Measurements from ENCODE around the gene RNF157. TPM values are rescaled to one million over a fixed set of nuclear protein-coding genes. Genes with fewer than 3 reads are reported as not detected.

The RNF157 gene
- total and polyA plus RNA-seq, 11 donors: 3.6 to 7.4 (median 5.2) TPM

DNA sequence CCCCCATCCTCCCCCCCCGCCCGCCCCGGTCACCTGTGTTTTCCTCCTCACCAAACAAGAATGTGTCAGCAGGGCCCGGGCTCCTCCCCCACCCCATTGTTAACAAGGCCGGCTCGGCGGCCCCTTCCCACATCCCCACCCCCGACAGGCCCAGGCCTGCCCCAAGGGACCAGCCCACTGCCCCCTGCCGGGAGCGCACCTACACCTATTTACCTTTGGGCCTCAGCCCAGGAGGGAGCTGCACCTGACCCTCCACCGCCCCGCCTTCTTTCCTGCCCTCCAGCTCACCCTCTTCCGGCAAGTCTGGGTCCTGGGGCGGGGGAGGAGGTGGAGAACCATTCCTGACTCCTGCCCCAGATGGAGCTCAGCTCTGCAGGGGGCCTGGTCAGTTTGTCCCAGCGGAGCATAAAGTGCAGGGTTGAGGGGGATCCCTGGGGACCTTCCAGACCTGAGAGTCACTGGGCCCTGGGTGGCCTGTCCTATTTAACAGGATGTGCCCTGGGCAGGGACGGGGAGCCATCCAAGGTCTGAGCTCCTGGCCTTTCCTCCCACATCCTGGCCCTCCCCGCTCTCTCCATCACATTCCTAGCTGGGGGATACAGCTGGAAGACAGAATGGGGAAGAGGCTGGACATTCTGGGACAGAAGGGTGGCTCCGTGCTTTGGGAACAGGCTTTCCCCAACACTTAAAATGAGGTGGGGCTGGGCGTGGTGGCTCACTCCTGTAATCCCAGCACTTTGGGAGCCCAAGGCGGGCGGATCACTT lies 107.5 kb downstream of the RNF157 start:
- H3K27ac ChIP-seq: no peak overlapping the region
- intact Hi-C loops (cut with DNase I): no loop called here
- 21 to 32% (median 25%) methylated on average over 15 to 21 of the region's 21 CpGs for WGBS, 4 donors
- peak in 2 of 5 donors; percentile 11 to 55 for DNase-seq
- peaks cover 0 to 15% (median 2%) of the 10 kb centered on the region in 12 donors for H3K4me1 ChIP-seq
- TF ChIP-seq POLR2A (IDR thresholded peaks at IDR 0.05): no peak
- TF ChIP-seq, protein P1, sequence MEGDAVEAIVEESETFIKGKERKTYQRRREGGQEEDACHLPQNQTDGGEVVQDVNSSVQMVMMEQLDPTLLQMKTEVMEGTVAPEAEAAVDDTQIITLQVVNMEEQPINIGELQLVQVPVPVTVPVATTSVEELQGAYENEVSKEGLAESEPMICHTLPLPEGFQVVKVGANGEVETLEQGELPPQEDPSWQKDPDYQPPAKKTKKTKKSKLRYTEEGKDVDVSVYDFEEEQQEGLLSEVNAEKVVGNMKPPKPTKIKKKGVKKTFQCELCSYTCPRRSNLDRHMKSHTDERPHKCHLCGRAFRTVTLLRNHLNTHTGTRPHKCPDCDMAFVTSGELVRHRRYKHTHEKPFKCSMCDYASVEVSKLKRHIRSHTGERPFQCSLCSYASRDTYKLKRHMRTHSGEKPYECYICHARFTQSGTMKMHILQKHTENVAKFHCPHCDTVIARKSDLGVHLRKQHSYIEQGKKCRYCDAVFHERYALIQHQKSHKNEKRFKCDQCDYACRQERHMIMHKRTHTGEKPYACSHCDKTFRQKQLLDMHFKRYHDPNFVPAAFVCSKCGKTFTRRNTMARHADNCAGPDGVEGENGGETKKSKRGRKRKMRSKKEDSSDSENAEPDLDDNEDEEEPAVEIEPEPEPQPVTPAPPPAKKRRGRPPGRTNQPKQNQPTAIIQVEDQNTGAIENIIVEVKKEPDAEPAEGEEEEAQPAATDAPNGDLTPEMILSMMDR (IDR thresholded peaks at IDR 0.05): no peak
- H3K9me3 ChIP-seq: no peaks in the 10 kb centered on the region
- H3K36me3 ChIP-seq: no peaks in the 10 kb centered on the region
- H3K27me3 ChIP-seq: peaks cover 13 to 80% (median 68%) of the 10 kb centered on the region in 9 donors
- no peak for ATAC-seq
- no peak overlapping the region for H3K4me3 ChIP-seq

GRCh38 chr17:76131692-76132573 lies 108.4 kb downstream of the RNF157 start:
- 42 to 46% (median 44%) methylated on average over 15 to 21 of the region's 21 CpGs for WGBS, 4 donors
- H3K27ac ChIP-seq: no peak overlapping the region
- no peak overlapping the region for H3K4me3 ChIP-seq
- peaks cover 5 to 72% (median 60%) of the 10 kb centered on the region in 9 donors for H3K27me3 ChIP-seq
- no peak for TF ChIP-seq POLR2A (IDR thresholded peaks at IDR 0.05)
- TF ChIP-seq, protein P1 (IDR thresholded peaks at IDR 0.05): no peak
- ATAC-seq (no peak), DNase-seq (peak in 1 of 5 donors; percentile 37)
- H3K9me3 ChIP-seq: no peaks in the 10 kb centered on the region
- H3K36me3 ChIP-seq: no peaks in the 10 kb centered on the region
- intact Hi-C loops (cut with DNase I): no loop called here
- H3K4me1 ChIP-seq: peaks cover 0 to 9% (median 0%) of the 10 kb centered on the region in 12 donors

- no peak for ATAC-seq
- peaks cover 0 to 64% (median 52%) of the 10 kb centered on the region in 9 donors for H3K27me3 ChIP-seq
These were observed 109.1 kb downstream of the RNF157 start for GRCh38 chr17:76131051-76131691.

More at GRCh38 chr17:76131051-76131691, 109.1 kb downstream of the RNF157 start:
- 46 to 51% (median 48%) methylated on average over 20 to 21 of the region's 21 CpGs for WGBS, 4 donors
- Histone ChIP-seq H3K4me3 (no peak overlapping the region), H3K27ac (no peak overlapping the region), H3K9me3 (no peaks in the 10 kb centered on the region), H3K36me3 (no peaks in the 10 kb centered on the region), H3K4me1 (peaks cover 0 to 9% (median 0%) of the 10 kb centered on the region in 12 donors)
- no peak for TF ChIP-seq POLR2A (IDR thresholded peaks at IDR 0.05)
- TF ChIP-seq, protein P1 (IDR thresholded peaks at IDR 0.05): no peak
- peak in 1 of 5 donors; percentile 64 for DNase-seq
- intact Hi-C loops (cut with DNase I): no loop called here

Measured in heart left ventricle (tissue), 16 donors.